Smooth muscle cell (in vitro differentiated cells): Measurements from ENCODE around the gene CBLC. TPM values are rescaled to one million over a fixed set of nuclear protein-coding genes. Genes with fewer than 3 reads are reported as not detected.

Source experiments
- DNase-seq: peaks from one replicate; lab custom pipeline; 2025; ENCODE audit not compliant: unreplicated experiment; lab: John Stamatoyannopoulos, UW
- H2AFZ ChIP-seq: fragments of 200-600 bp; sonication (generic); 2 replicates; pipeline ENCODE4 v1.6.0; 2016; ENCODE audit warnings: antibody characterized with exemption, low read depth, mild to moderate bottlenecking
- H3F3A ChIP-seq: fragments of 200-600 bp; sonication (generic); 2 replicates; pipeline ENCODE4 v1.6.0; 2017; ENCODE audit warnings: antibody characterized with exemption, low read depth
- H3K27ac ChIP-seq: fragments of 200-600 bp; sonication (generic); 2 replicates; pipeline ENCODE4 v1.5.1; 2016; ENCODE audit warnings: low read depth, mild to moderate bottlenecking
- H3K27me3 ChIP-seq: fragments of 200-600 bp; sonication (generic); 2 replicates; pipeline ENCODE4 v1.6.1; 2016; ENCODE audit warnings: low read depth, mild to moderate bottlenecking
- H3K36me3 ChIP-seq: fragments of 200-600 bp; sonication (generic); 2 replicates; pipeline ENCODE4 v1.5.1; 2016; ENCODE audit warnings: low read depth
- H3K4me1 ChIP-seq: fragments of 200-600 bp; sonication (generic); 2 replicates; pipeline ENCODE4 v1.5.1; 2016; ENCODE audit warnings: low read depth
- H3K4me2 ChIP-seq: fragments of 200-600 bp; sonication (generic); 2 replicates; pipeline ENCODE4 v1.6.0; 2016; ENCODE audit warnings: mild to moderate bottlenecking
- H3K4me3 ChIP-seq: fragments of 200-600 bp; sonication (generic); 2 replicates; pipeline ENCODE4 v1.5.1; 2016; ENCODE audit warnings: mild to moderate bottlenecking
- H3K79me2 ChIP-seq: fragments of 200-600 bp; sonication (generic); 2 replicates; pipeline ENCODE4 v1.6.0; 2016; ENCODE audit warnings: low read depth, mild to moderate bottlenecking
- H3K9ac ChIP-seq: fragments of 200-600 bp; sonication (generic); 2 replicates; pipeline ENCODE4 v1.6.0; 2016; ENCODE audit warnings: low read depth
- H3K9me3 ChIP-seq: fragments of 200-600 bp; sonication (generic); replicated peaks from 2 replicates; pipeline ENCODE4 v1.5.1; 2016; ENCODE audit warnings: low read depth
- H4K20me1 ChIP-seq: fragments of 200-600 bp; sonication (generic); 2 replicates; pipeline ENCODE4 v1.6.0; 2016; ENCODE audit warnings: low read depth
- WGBS: methylation state at CpG from one replicate; pipeline ENCODE4 v1.1.7; 2016; ENCODE audit warnings: low lambda C conversion rate; 5-methylcytosine and 5-hydroxymethylcytosine counted together
- polyA plus RNA-seq: library from polyadenylated mRNA; unstranded; fragments of >200 nt; fragmentation: Nextera tagmentation; extraction: Ambion mirVana; gene quantifications from 2 replicates; pipeline ENCODE4 v1.2.1, GENCODE V29; 2016
- total RNA-seq: library from RNA; depleted of rRNA; stranded (reverse); fragments of >200 nt; gene quantifications from 2 replicates; pipeline ENCODE4 v1.2.3, GENCODE V29; 2014
- TF ChIP-seq, protein P1 (sequence below): fragments of 200-600 bp; sonication (generic); IDR thresholded peaks from 2 replicates; pipeline ENCODE4 v1.5.1; 2017; ENCODE audit warnings: borderline replicate concordance, mild to moderate bottlenecking, antibody characterized with exemption; ENCODE audit not compliant: insufficient read depth, poor library complexity, severe bottlenecking

Gene CBLC
- total and polyA plus RNA-seq, 2 experiments from 2014 or later = 0.40 to 0.87 TPM

DNA sequence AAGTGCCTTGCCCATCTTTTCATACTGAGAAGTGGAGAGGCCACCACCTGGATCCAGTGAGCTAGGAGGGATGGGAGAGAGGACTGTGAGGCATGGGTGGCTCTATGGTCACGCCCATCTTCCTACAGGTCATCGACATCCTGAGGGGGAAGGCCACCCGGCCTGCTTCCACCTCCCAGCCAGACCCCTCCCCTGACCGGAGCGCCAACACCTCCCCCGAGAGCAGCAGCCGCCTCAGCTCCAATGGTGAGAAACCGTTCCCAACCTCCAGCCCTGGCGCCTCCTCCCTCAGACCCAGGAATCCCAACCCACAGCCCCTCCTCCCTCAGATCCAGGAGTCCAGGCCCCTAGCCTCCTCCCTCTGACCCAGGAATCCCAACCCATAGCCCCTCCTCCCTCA lies 19.1 kb upstream of the CBLC start:
- H2AFZ ChIP-seq = no peak overlapping the region
- H3K79me2 ChIP-seq = peaks cover 4% of the 10 kb centered on the region
- H3K4me1 ChIP-seq = peaks cover 25% of the 10 kb centered on the region
- H3K4me2 ChIP-seq = peak overlapping the region; percentile 88
- H3K9ac ChIP-seq = no peak overlapping the region
- WGBS = 38% methylated on average over 4 of the region's 9 CpGs
- H3F3A ChIP-seq = peaks cover 12% of the 10 kb centered on the region
- H3K27ac ChIP-seq = peak overlapping the region; percentile 38
- H3K36me3 ChIP-seq = no peaks in the 10 kb centered on the region
- H3K9me3 ChIP-seq = no peaks in the 10 kb centered on the region
- peaks cover 35% of the 10 kb centered on the region for H4K20me1 ChIP-seq
- no peak overlapping the region for H3K4me3 ChIP-seq
- TF ChIP-seq, protein P1, sequence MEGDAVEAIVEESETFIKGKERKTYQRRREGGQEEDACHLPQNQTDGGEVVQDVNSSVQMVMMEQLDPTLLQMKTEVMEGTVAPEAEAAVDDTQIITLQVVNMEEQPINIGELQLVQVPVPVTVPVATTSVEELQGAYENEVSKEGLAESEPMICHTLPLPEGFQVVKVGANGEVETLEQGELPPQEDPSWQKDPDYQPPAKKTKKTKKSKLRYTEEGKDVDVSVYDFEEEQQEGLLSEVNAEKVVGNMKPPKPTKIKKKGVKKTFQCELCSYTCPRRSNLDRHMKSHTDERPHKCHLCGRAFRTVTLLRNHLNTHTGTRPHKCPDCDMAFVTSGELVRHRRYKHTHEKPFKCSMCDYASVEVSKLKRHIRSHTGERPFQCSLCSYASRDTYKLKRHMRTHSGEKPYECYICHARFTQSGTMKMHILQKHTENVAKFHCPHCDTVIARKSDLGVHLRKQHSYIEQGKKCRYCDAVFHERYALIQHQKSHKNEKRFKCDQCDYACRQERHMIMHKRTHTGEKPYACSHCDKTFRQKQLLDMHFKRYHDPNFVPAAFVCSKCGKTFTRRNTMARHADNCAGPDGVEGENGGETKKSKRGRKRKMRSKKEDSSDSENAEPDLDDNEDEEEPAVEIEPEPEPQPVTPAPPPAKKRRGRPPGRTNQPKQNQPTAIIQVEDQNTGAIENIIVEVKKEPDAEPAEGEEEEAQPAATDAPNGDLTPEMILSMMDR = no peak
- no peak for DNase-seq
- no peaks in the 10 kb centered on the region for H3K27me3 ChIP-seq

DNA sequence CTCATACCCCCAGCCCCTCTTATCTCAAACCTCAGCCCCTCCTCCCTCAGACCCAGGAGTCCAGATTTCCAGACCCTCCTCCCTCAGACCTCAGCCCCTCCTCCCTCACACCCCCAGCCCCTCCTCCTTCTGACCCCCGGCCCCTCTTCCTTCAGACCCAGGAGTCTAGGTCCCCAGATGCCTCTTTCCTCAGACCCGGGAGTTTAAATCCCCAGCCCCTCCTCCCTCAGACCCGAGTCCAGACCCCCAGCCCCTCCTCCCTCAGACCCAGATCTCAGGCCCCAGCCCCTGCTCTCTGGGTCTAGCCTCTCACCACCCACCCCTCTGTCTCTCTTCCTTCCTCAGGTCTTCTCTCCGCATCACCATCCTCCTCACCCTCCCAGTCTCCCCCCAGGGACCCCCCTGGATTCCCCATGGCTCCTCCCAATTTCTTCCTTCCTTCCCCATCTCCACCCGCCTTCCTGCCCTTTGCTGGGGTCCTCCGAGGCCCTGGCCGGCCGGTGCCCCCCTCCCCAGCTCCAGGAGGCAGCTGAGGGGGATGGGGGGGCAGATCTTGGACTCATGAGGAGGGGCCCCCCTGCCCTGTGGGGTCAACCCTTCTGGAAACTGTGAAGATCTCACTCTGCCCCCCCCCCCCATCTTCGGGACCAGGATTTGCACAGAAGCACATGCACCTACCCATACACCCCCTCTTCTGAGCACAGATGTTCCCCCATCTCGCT lies 18.4 kb upstream of the CBLC start:
- no peak overlapping the region for H2AFZ ChIP-seq
- no peaks in the 10 kb centered on the region for H3K36me3 ChIP-seq
- H3K27ac ChIP-seq = no peak overlapping the region
- H3K27me3 ChIP-seq = no peaks in the 10 kb centered on the region
- H3K4me2 ChIP-seq = no peak overlapping the region
- peaks cover 12% of the 10 kb centered on the region for H3F3A ChIP-seq
- WGBS = 93% methylated on average over 4 of the region's 10 CpGs
- peaks cover 35% of the 10 kb centered on the region for H4K20me1 ChIP-seq
- H3K4me3 ChIP-seq = no peak overlapping the region
- no peak for DNase-seq
- H3K9ac ChIP-seq = no peak overlapping the region
- peaks cover 4% of the 10 kb centered on the region for H3K79me2 ChIP-seq
- no peaks in the 10 kb centered on the region for H3K9me3 ChIP-seq
- TF ChIP-seq, protein P1 = no peak
- H3K4me1 ChIP-seq = peaks cover 24% of the 10 kb centered on the region

DNA sequence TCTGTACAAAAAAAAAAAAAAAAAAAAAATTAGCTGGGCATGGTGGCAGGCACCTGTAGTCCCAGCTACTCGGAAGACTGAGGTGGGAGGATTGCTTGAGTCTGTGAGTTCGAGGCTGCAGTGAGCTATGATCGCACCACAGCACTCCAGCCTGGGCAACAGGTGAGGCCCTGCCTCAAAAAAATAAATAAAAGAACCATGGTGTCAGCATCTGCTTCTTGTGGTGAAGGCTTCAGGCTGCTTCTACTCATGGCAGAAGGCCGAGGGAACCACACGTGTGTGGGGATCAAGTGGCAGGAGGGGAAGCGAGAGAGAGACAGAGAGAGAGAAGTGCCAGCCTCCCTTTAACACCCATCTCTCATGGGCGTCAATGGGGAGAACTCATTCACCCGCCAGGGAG lies 15.7 kb upstream of the CBLC start:
- Histone ChIP-seq H3K9ac (no peak overlapping the region), H3K4me3 (no peak overlapping the region), H3K27ac (no peak overlapping the region), H3K9me3 (no peaks in the 10 kb centered on the region), H3K4me2 (no peak overlapping the region), H2AFZ (no peak overlapping the region), H3K36me3 (no peaks in the 10 kb centered on the region), H3F3A (peaks cover 4% of the 10 kb centered on the region), H3K27me3 (no peaks in the 10 kb centered on the region), H4K20me1 (peaks cover 25% of the 10 kb centered on the region), H3K79me2 (no peaks in the 10 kb centered on the region), H3K4me1 (peaks cover 12% of the 10 kb centered on the region)
- TF ChIP-seq, protein P1 = no peak
- DNase-seq = no peak
- WGBS = 85% methylated on average over 8 of the region's 8 CpGs
